Erythroblast (primary cell): Measurements from ENCODE around the gene NR2F1.

Experiments used
- GATA1 ChIP-seq: IDR thresholded peaks from 2 replicates; pipeline ENCODE4 v1.6.1; 2011; ENCODE audit warnings: low read depth, mild to moderate bottlenecking, control low read depth, low read length, moderate library complexity
- POLR2A ChIP-seq: IDR thresholded peaks from 2 replicates; pipeline ENCODE4 v1.6.1; 2011; ENCODE audit warnings: mild to moderate bottlenecking, low read length

DNA sequence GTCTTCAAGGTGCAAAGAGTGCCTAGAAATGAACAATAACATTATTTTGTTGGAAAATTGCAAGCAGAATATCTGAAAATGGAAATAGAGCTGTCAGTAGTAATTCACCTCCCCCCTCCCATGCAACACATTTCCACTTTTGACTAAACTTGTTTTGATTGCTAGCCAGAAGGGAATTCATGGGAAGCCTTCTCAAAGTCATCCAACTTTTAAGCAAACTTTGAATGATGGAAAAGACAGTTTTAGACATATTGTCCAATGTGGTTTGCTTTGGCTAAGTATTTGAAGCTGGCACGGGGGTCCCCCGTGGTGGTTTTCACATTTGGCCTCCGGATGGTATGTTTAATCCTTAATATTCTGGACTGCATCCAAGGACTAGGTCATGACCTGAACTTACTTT is 7.5 kb downstream of the NR2F1 start:
- TF ChIP-seq POLR2A (no peak), GATA1 (no peak)
